Vagina (tissue), 2 donors: Measurements from ENCODE around the gene ASB4. TPM values are rescaled to one million over a fixed set of nuclear protein-coding genes. Genes with fewer than 3 reads are reported as not detected.
"Not testable (repeated sequence)": the region's sequence is repeated elsewhere in the genome, so short reads cannot be mapped to it uniquely, and the experiment has no call there.

Experiments
- DNase-seq, 2 donors: peaks; one replicate each; pipeline ENCODE4 v3.0.0-alpha.2; 2017; ENCODE audit errors: extremely low spot score in 2 of 2
- H3K27ac ChIP-seq: fragments of 200-600 bp; sonication (generic); one replicate; pipeline ENCODE4 v1.5.1; 2019
- H3K27me3 ChIP-seq: fragments of 200-600 bp; sonication (generic); one replicate; pipeline ENCODE4 v1.5.1; 2019
- H3K36me3 ChIP-seq, 2 donors: fragments of 200-600 bp; sonication (generic); one replicate each; pipeline ENCODE4 v1.5.1; 2017 to 2019
- H3K4me1 ChIP-seq: fragments of 200-600 bp; sonication (generic); one replicate; pipeline ENCODE4 v1.5.1; 2019
- H3K4me3 ChIP-seq, 2 donors: fragments of 200-600 bp; sonication (generic); 1 replicate in 1 of 2; 2 replicates in 1 of 2; pipeline ENCODE4 v1.5.1; 2016 to 2019
- H3K9me3 ChIP-seq: fragments of 200-600 bp; sonication (generic); one replicate; pipeline ENCODE4 v1.5.1; 2019
- POLR2A ChIP-seq, 2 donors: fragments of 450-650 bp; IDR thresholded peaks; one replicate each; pipeline ENCODE4 v1.6.1; 2017; ENCODE audit warnings: antibody characterized with exemption in 2 of 2, mild to moderate bottlenecking in 2 of 2, moderate library complexity in 2 of 2
- POLR2AphosphoS5 ChIP-seq, 2 donors: sonication (generic); formaldehyde crosslinking; IDR thresholded peaks; one replicate each; pipeline ENCODE4 v1.9.0; 2017; ENCODE audit warnings: antibody characterized with exemption in 2 of 2, mild to moderate bottlenecking in 2 of 2, low read depth in 1 of 2; ENCODE audit not compliant: insufficient read depth in 1 of 2
- intact Hi-C: fragments of 100-400 bp; cut with DNase I; formaldehyde crosslinking; loops from one replicate; pipeline ENCODE4 v1.15.1; 2023
- total RNA-seq: library from RNA; depleted of rRNA; stranded (reverse); fragments of >200 nt; gene quantifications from one replicate; pipeline ENCODE4 v1.2.3, GENCODE V29; 2016
- TF ChIP-seq, protein P1 (sequence below), 3 experiments: fragments of 450-650 bp in 2 of 3; fragments of 200-600 bp in 1 of 3; sonication (generic) in 1 of 3; IDR thresholded peaks; one replicate each; pipeline ENCODE4 v1.5.1; 2017 to 2019; ENCODE audit warnings: antibody characterized with exemption in 3 of 3, mild to moderate bottlenecking in 2 of 3, moderate library complexity in 2 of 3

ASB4 gene
- total RNA-seq, 1 donor from 2014 or later = 0.25 TPM

DNA sequence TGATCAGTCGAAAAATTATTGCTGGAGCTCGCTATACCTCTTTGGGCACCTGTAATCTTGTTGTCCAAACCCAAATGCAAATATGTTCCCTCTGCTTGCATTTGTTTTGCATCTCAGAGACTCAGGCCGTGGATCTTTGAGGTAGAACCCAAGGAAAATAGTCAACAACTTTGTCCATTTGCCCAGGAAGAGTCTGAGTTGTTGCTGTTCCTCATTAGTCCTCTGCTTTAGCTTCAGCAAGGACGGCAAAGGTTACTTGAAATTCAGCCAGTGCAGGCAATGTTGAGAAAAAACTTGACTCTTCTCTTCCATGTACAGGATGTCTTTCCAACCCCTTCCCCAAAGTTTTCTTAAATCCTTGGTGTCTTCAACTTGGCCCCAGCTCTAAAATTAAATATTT, 64.8 kb downstream of the ASB4 start:
- H3K4me3 ChIP-seq = peak overlapping the region in 1 of 2 donors; percentile 12
- H3K27ac ChIP-seq = peak overlapping the region; percentile 79
- intact Hi-C loops = loop anchor here (5.0 kb wide), 1 partner anchor 47 kb away; the partner anchor contains the start of gene PDK4
- H3K27me3 ChIP-seq = no peaks in the 10 kb centered on the region
- H3K36me3 ChIP-seq = no peaks in the 10 kb centered on the region
- no peak for DNase-seq
- TF ChIP-seq POLR2A (IDR thresholded peaks at IDR 0.05) (no peak), POLR2AphosphoS5 (IDR thresholded peaks at IDR 0.05; ENCODE audit: insufficient read depth in 1 of 2, low read depth in 1 of 2) (no peak)
- TF ChIP-seq, protein P1, sequence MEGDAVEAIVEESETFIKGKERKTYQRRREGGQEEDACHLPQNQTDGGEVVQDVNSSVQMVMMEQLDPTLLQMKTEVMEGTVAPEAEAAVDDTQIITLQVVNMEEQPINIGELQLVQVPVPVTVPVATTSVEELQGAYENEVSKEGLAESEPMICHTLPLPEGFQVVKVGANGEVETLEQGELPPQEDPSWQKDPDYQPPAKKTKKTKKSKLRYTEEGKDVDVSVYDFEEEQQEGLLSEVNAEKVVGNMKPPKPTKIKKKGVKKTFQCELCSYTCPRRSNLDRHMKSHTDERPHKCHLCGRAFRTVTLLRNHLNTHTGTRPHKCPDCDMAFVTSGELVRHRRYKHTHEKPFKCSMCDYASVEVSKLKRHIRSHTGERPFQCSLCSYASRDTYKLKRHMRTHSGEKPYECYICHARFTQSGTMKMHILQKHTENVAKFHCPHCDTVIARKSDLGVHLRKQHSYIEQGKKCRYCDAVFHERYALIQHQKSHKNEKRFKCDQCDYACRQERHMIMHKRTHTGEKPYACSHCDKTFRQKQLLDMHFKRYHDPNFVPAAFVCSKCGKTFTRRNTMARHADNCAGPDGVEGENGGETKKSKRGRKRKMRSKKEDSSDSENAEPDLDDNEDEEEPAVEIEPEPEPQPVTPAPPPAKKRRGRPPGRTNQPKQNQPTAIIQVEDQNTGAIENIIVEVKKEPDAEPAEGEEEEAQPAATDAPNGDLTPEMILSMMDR (IDR thresholded peaks at IDR 0.05) = peak in 1 of 3 experiments; percentile 22
- no peaks in the 10 kb centered on the region for H3K9me3 ChIP-seq
- peaks cover 51% of the 10 kb centered on the region for H3K4me1 ChIP-seq

DNA sequence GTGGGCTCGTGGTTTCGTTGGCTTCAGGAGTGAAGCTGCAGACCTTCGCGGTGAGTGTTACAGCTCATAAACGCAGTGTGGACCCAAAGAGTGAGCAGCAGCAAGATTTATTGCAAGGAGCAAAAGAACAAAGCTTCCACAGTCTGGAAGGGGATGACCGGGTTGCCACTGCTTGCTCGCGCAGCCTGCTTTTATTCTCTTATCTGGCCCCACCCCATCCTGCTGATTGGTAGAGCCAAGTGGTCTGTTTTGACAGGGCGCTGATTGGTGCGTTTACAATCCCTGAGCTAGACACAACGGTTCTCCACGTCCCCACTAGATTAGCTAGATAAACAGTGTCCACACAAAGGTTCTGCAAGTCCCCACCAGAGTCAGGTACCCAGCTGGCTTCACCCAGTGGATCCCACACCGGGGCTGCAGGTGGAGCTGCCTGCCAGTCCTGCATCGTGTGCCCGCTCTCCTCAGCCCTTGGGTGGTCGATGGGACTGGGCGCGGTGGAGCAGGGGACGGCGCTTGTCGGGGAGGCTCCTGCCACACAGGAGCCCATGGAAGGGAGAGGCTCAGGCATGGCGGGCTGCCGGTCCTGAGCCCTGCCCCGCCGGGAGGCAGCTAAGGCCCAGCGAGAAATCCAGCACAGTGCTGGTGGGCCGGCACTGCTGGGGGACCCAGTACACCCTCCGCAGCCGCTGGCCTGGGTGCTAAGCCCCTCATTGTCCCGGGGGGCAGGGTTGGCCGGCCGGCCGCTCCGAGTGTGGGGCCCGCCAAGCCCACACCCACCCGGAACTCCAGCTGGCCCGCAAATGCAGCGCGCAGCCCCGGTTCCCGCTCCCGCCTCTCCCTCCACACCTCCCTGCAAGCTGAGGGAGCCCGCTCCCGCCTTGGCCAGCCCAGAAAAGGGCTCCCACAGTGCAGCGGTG, 66.5 kb downstream of the ASB4 start:
- H3K27ac ChIP-seq, H3K4me3 ChIP-seq, H3K9me3 ChIP-seq, H3K27me3 ChIP-seq, H3K36me3 ChIP-seq, DNase-seq: not testable (repeated sequence)
- intact Hi-C loops = loop anchor here (5.0 kb wide), 1 partner anchor 45 kb away; the partner anchor contains the start of gene PDK4
- peaks cover 40% of the 10 kb centered on the region for H3K4me1 ChIP-seq

DNA sequence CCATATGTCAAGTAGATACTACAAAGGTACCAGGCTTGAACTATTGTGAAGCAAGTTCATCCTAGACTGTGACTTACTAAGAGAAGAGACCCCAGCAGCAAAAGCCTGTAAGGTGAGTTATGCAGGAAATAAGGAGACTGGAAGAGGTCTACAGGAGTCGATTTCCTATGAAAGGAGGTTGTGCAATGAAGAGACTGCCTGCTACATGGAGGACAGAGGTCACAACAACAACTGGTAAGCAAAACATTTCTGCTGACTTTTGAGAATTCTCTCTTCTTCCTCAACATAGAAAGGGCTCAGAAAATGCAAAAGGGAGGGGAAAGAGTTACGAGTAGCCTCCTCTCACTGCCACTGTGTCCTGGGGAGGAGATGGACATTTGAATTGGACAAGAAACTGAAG, 68.2 kb downstream of the ASB4 start:
- DNase-seq = no peak
- intact Hi-C loops = loop anchor here (5.0 kb wide), 1 partner anchor 43 kb away; the partner anchor contains the start of gene PDK4

DNA sequence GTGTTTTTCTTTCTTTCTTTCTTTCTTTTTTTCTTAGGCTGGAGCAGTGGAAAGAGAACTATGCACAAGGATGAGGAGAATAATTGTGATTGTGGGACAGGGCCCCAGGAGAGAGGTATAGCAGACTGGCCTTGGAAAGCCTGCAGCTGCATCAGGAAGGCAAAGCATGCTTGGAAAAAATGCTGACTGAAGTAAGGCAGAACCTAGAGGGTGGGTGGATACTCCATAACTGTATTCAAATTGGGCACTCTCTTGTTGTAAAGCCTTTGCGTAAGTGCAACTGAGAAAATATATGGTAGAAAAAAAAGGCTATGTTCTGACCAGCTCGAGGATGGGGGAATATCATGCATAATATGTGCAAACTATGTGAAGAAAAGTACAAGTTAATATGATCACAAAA, 71.0 kb downstream of the ASB4 start:
- TF ChIP-seq POLR2A (IDR thresholded peaks at IDR 0.05) (no peak), POLR2AphosphoS5 (IDR thresholded peaks at IDR 0.05; ENCODE audit: insufficient read depth in 1 of 2, low read depth in 1 of 2) (no peak)
- TF ChIP-seq, protein P1 (IDR thresholded peaks at IDR 0.05) = no peak
- Histone ChIP-seq H3K4me3 (no peak overlapping the region), H3K4me1 (no peaks in the 10 kb centered on the region), H3K36me3 (no peaks in the 10 kb centered on the region), H3K27ac (no peak overlapping the region), H3K27me3 (no peaks in the 10 kb centered on the region), H3K9me3 (no peaks in the 10 kb centered on the region)
- DNase-seq = no peak
- intact Hi-C loops = no loop called here

More for the DNA sequence above, 68.2 kb downstream of the ASB4 start:
- Histone ChIP-seq H3K4me1 (peaks cover 27% of the 10 kb centered on the region), H3K4me3 (no peak overlapping the region), H3K36me3 (no peaks in the 10 kb centered on the region), H3K9me3 (no peaks in the 10 kb centered on the region), H3K27ac (no peak overlapping the region), H3K27me3 (no peaks in the 10 kb centered on the region)
- TF ChIP-seq POLR2AphosphoS5 (IDR thresholded peaks at IDR 0.05; ENCODE audit: insufficient read depth in 1 of 2, low read depth in 1 of 2) (no peak), POLR2A (IDR thresholded peaks at IDR 0.05) (no peak)
- TF ChIP-seq, protein P1 (IDR thresholded peaks at IDR 0.05) = no peak

DNA sequence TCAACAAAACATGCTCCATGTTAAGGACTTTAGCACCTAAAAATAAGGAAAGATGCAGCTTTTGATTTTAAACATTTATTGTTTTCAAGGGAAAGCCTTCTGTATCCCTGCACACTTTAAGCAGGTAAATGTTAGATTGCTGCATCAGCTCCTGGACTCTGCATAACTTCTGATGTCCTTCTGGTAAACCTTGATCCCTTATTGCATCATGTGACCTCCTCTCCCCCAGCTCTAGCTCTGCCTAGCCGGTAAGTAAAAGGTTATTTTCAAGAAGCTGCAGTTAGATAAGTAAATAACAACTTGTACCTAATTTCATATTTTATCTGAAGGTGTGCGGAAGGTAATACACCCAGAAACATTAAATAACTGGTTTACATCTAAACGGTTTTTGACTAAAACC, 73.1 kb downstream of the ASB4 start:
- Histone ChIP-seq H3K27me3 (no peaks in the 10 kb centered on the region), H3K4me3 (no peak overlapping the region), H3K27ac (no peak overlapping the region), H3K9me3 (no peaks in the 10 kb centered on the region), H3K4me1 (no peaks in the 10 kb centered on the region), H3K36me3 (no peaks in the 10 kb centered on the region)
- no peak for DNase-seq
- TF ChIP-seq, protein P1 (IDR thresholded peaks at IDR 0.05) = no peak
- TF ChIP-seq POLR2AphosphoS5 (IDR thresholded peaks at IDR 0.05; ENCODE audit: insufficient read depth in 1 of 2, low read depth in 1 of 2) = no peak
- TF ChIP-seq POLR2A (IDR thresholded peaks at IDR 0.05) = no peak
- intact Hi-C loops = no loop called here
